Midbrain (tissue), 1 donor: Measurements from ENCODE around the gene OTOA.
"Not testable (repeated sequence)": the region's sequence is repeated elsewhere in the genome, so short reads cannot be mapped to it uniquely, and the experiment has no call there.

Experiments
- DNase-seq: peaks from one replicate; lab custom pipeline; 2025; lab: John Stamatoyannopoulos, UW

The OTOA gene

GRCh38 chr16:21674456-21674855 is 10.7 kb downstream of the OTOA start:
- not testable (repeated sequence) for DNase-seq

GRCh38 chr16:21680714-21681113 is 16.9 kb downstream of the OTOA start:
- not testable (repeated sequence) for DNase-seq

- no peak for DNase-seq
Measured at GRCh38 chr16:21683184-21683583, 19.4 kb downstream of the OTOA start.

- DNase-seq, result no peak
Measured at GRCh38 chr16:21684199-21684598, 20.4 kb downstream of the OTOA start.

GRCh38 chr16:21685034-21685455 is 21.3 kb downstream of the OTOA start:
- no peak for DNase-seq

- no peak for DNase-seq
Measured at GRCh38 chr16:21689107-21689506, 25.3 kb downstream of the OTOA start.

GRCh38 chr16:21690967-21691366 is 27.2 kb downstream of the OTOA start:
- not testable (repeated sequence) for DNase-seq

- no peak for DNase-seq
Measured at GRCh38 chr16:21694609-21695008, 30.8 kb downstream of the OTOA start.

- DNase-seq, result no peak
Measured at GRCh38 chr16:21697032-21697431, 33.3 kb downstream of the OTOA start.

GRCh38 chr16:21698169-21699032 is 34.6 kb downstream of the OTOA start:
- DNase-seq, result no peak

- DNase-seq, result no peak
Measured at GRCh38 chr16:21701271-21701670, 37.5 kb downstream of the OTOA start.

- DNase-seq, result no peak
Measured at GRCh38 chr16:21702276-21702675, 38.5 kb downstream of the OTOA start.

- DNase-seq, result no peak
Measured at GRCh38 chr16:21703156-21703555, 39.4 kb downstream of the OTOA start.

GRCh38 chr16:21703589-21704174 is 39.9 kb downstream of the OTOA start:
- no peak for DNase-seq

GRCh38 chr16:21704266-21704665 is 40.5 kb downstream of the OTOA start:
- DNase-seq, result no peak

GRCh38 chr16:21704733-21705132 is 41.0 kb downstream of the OTOA start:
- DNase-seq, result no peak

GRCh38 chr16:21708533-21709115 is 44.9 kb downstream of the OTOA start:
- peak; percentile 77 for DNase-seq

- no peak for DNase-seq
Measured at GRCh38 chr16:21710938-21711337, 47.2 kb downstream of the OTOA start.

- DNase-seq, result no peak
Measured at GRCh38 chr16:21713549-21714368, 50.0 kb downstream of the OTOA start.

- not testable (repeated sequence) for DNase-seq
Measured at GRCh38 chr16:21714369-21714618, 50.5 kb downstream of the OTOA start.

- DNase-seq, result no peak
Measured at GRCh38 chr16:21717608-21718007, 53.8 kb downstream of the OTOA start.

GRCh38 chr16:21719283-21719682 is 55.5 kb downstream of the OTOA start:
- DNase-seq, result no peak

- DNase-seq, result no peak
Measured at GRCh38 chr16:21720533-21720932, 56.8 kb downstream of the OTOA start.
